K562 (cell line): Measurements from ENCODE around the gene INPP5D. TPM values are rescaled to one million over a fixed set of nuclear protein-coding genes. Genes with fewer than 3 reads are reported as not detected.

Source experiments
- ATAC-seq: fragments of 200-7000 bp; cut with Tn5 transposase; 3 replicates; pipeline ENCODE4 v1.9.1; 2020; ENCODE audit warnings: moderate library complexity
- BruUV-seq: library from RNA; stranded (reverse); fragments of 400-500 nt; replicated peaks from 2 replicates; lab custom pipeline; 2021; lab: Mats Ljungman, UMichigan
- CTCF ChIA-PET: fragments of 300-600 bp; formaldehyde crosslinking; extraction: SDS; loops from one replicate; lab custom pipeline; 2021; ENCODE audit warnings: low intra/inter-chr PET ratio; lab: Yijun Ruan, JAX
- POLR2A ChIA-PET: fragments of 300-600, 350-650 bp; sonication (Branson Sonifier 250); formaldehyde crosslinking; extraction: SDS; loops from one replicate; lab custom pipeline; 2021; ENCODE audit warnings: antibody characterized with exemption, inconsistent platforms; lab: Yijun Ruan, JAX
- DNase-seq, 4 experiments: peaks; one replicate each; pipeline versions ENCODE4 v3.0.0 to v3.0.0-alpha.2; 2011 to 2018; ENCODE audit warnings: low spot score in 3 of 4, mixed read lengths in 3 of 4; ENCODE audit errors: extremely low read depth in 1 of 4
- FAIRE-seq: peaks from 2 replicates; lab custom pipeline; 2011; peaks lifted over from hg19 to GRCh38; lab: Jason Lieb, UNC
- H2AFZ ChIP-seq: 2 replicates; pipeline ENCODE4 v1.6.0; 2011; ENCODE audit warnings: low read depth, low read length, control low read depth, inconsistent platforms
- H3K27ac ChIP-seq: fragments of 200-600 bp; 3 replicates; pipeline ENCODE4 v1.8.0; 2011; ENCODE audit warnings: low read depth, mild to moderate bottlenecking, control low read depth, inconsistent platforms, low read length, moderate library complexity, mixed read lengths; ENCODE audit errors: extremely low read depth
- H3K27me3 ChIP-seq, 2 experiments: fragments of 300-600 bp in 1 of 2; 2 replicates in 1 of 2; 3 replicates in 1 of 2; pipeline versions ENCODE4 v1.6.0 to v1.8.0; 2011; ENCODE audit warnings: inconsistent platforms in 2 of 2, low read length in 2 of 2, mild to moderate bottlenecking in 1 of 2, mixed read lengths in 1 of 2, moderate library complexity in 1 of 2; ENCODE audit not compliant: control insufficient read depth in 2 of 2, insufficient read depth in 2 of 2
- H3K36me3 ChIP-seq: fragments of 300-600 bp; 3 replicates; pipeline ENCODE4 v1.8.0; 2011; ENCODE audit warnings: mild to moderate bottlenecking, low read length, inconsistent platforms; ENCODE audit not compliant: control insufficient read depth, insufficient read depth
- H3K4me1 ChIP-seq, 2 experiments: fragments of 200-600 bp in 1 of 2; replicated peaks in 1 of 2; 2 replicates in 1 of 2; 3 replicates in 1 of 2; pipeline versions ENCODE4 v1.5.1 to v1.8.0; 2011; ENCODE audit warnings: inconsistent platforms in 2 of 2, low read length in 2 of 2, mild to moderate bottlenecking in 1 of 2, mixed read lengths in 1 of 2, moderate library complexity in 1 of 2; ENCODE audit not compliant: control insufficient read depth in 2 of 2, insufficient read depth in 2 of 2
- H3K4me2 ChIP-seq: 2 replicates; pipeline ENCODE4 v1.6.1; 2011; ENCODE audit warnings: low read length, control low read depth, inconsistent platforms, mixed read lengths; ENCODE audit not compliant: insufficient read depth
- H3K4me3 ChIP-seq: fragments of 200-600 bp; sonication (generic), shearing (Covaris generic); 2 replicates; pipeline ENCODE4 v1.5.1; 2016; ENCODE audit warnings: control low read depth, inconsistent platforms
- H3K79me2 ChIP-seq: fragments of 200-600 bp; 3 replicates; pipeline ENCODE4 v1.8.0; 2011; ENCODE audit warnings: low read length, inconsistent platforms; ENCODE audit not compliant: control insufficient read depth, insufficient read depth
- H3K9ac ChIP-seq, 2 experiments: 2 replicates each; pipeline versions ENCODE4 v1.6.0 to v1.6.1; 2011; ENCODE audit warnings: low read depth in 2 of 2, low read length in 2 of 2, control low read depth in 1 of 2, inconsistent platforms in 1 of 2, mild to moderate bottlenecking in 1 of 2, mixed read lengths in 1 of 2; ENCODE audit not compliant: insufficient read depth in 1 of 2
- H3K9me1 ChIP-seq: one replicate; pipeline ENCODE4 v1.6.0; 2011; ENCODE audit warnings: inconsistent platforms, mild to moderate bottlenecking, low read length, moderate library complexity; ENCODE audit not compliant: control insufficient read depth, insufficient read depth
- H3K9me3 ChIP-seq: replicated peaks from 2 replicates; pipeline ENCODE4 v1.5.1; 2011; ENCODE audit warnings: low read depth, low read length, inconsistent platforms; ENCODE audit not compliant: control insufficient read depth, insufficient read depth
- H4K20me1 ChIP-seq: replicated peaks from 2 replicates; pipeline ENCODE4 v1.6.1; 2011; ENCODE audit warnings: low read length, inconsistent platforms, mixed read lengths; ENCODE audit not compliant: control insufficient read depth, insufficient read depth
- CHD4 ChIP-seq: fragments of 200-600 bp; sonication (generic); IDR thresholded peaks from 3 replicates; pipeline ENCODE4 v1.6.1; 2012; ENCODE audit warnings: low read depth, mild to moderate bottlenecking, mixed read lengths, low read length, inconsistent platforms; ENCODE audit not compliant: insufficient read depth, insufficient replicate concordance, poor library complexity, severe bottlenecking
- COPS2 ChIP-seq: fragments of 450-650 bp; conservative IDR thresholded peaks from 2 replicates; pipeline ENCODE4 v1.6.1; 2016; ENCODE audit warnings: mild to moderate bottlenecking, moderate library complexity
- DMBX1 ChIP-seq: fragments of 250-450 bp; sonication (Bioruptor Pico); IDR thresholded peaks from 2 replicates; pipeline ENCODE4 v1.8.0; 2022; ENCODE audit warnings: inconsistent platforms, mild to moderate bottlenecking, moderate library complexity, borderline replicate concordance
- IRF2 ChIP-seq: sonication (generic); formaldehyde crosslinking; IDR thresholded peaks from 2 replicates; pipeline ENCODE4 v1.8.1; 2022; ENCODE audit warnings: mild to moderate bottlenecking, missing genetic modification reagents
- MAFF ChIP-seq: IDR thresholded peaks from 2 replicates; pipeline ENCODE4 v1.6.1; 2012; ENCODE audit warnings: low read length, improper control_type of control experiment
- MIER1 ChIP-seq: fragments of 450-650 bp; IDR thresholded peaks from 2 replicates; pipeline ENCODE4 v1.6.1; 2016; ENCODE audit warnings: antibody characterized with exemption, mild to moderate bottlenecking, low read depth
- MTA1 ChIP-seq: fragments of 450-650 bp; IDR thresholded peaks from 2 replicates; pipeline ENCODE4 v1.6.1; 2017; ENCODE audit warnings: borderline replicate concordance
- MYC ChIP-seq, 2 experiments: fragments of 250-450 bp in 1 of 2; sonication (Bioruptor Pico) in 1 of 2; IDR thresholded peaks; 2 replicates each; pipeline versions ENCODE4 v1.5.1 to v1.6.1; 2012 to 2021; ENCODE audit warnings: low read depth in 2 of 2, borderline replicate concordance in 1 of 2, improper control_type of control experiment in 1 of 2, low read length in 1 of 2, mild to moderate bottlenecking in 1 of 2, moderate library complexity in 1 of 2
- PURB ChIP-seq: sonication (generic); formaldehyde crosslinking; IDR thresholded peaks from 2 replicates; pipeline ENCODE4 v1.9.0; 2021; ENCODE audit warnings: low read depth, mild to moderate bottlenecking, missing genetic modification reagents
- RUNX1 ChIP-seq: sonication (generic); IDR thresholded peaks from 2 replicates; pipeline ENCODE4 v1.6.1; 2016; ENCODE audit warnings: antibody characterized with exemption, low read depth
- SETDB1 ChIP-seq: IDR thresholded peaks from one replicate; pipeline ENCODE4 v1.6.1; 2012; ENCODE audit warnings: low read length, control low read depth, inconsistent platforms
- SMAD3 ChIP-seq: fragments of 450-650 bp; formaldehyde crosslinking; conservative IDR thresholded peaks from 2 replicates; pipeline ENCODE4 v1.4.0; 2020; ENCODE audit warnings: mild to moderate bottlenecking
- TBL1XR1 ChIP-seq, 2 experiments: IDR thresholded peaks; 2 replicates each; pipeline ENCODE4 v1.6.1; 2012; ENCODE audit warnings: improper control_type of control experiment in 2 of 2, low read length in 2 of 2, mild to moderate bottlenecking in 1 of 2
- ZNF140 ChIP-seq: fragments of 250-450 bp; sonication (Bioruptor Pico); IDR thresholded peaks from 2 replicates; pipeline ENCODE4 v1.8.0; 2021; ENCODE audit warnings: moderate library complexity, mild to moderate bottlenecking, inconsistent platforms
- ZNF696 ChIP-seq: fragments of 250-450 bp; sonication (Bioruptor Pico); conservative IDR thresholded peaks from 2 replicates; pipeline ENCODE4 v1.4.0; 2020; ENCODE audit warnings: mild to moderate bottlenecking, moderate library complexity
- WGBS: fragments of 100-300 bp; shearing (Covaris generic); methylation state at CpG from one replicate; pipeline ENCODE4 v1.1.6; 2016; ENCODE audit warnings: low coverage, mixed read lengths; ENCODE audit not compliant: insufficient coverage; ENCODE audit errors: missing lambda C conversion rate; 5-methylcytosine and 5-hydroxymethylcytosine counted together
- in situ Hi-C: fragments of 300-500 bp; cut with MboI; formaldehyde crosslinking; loops from 4 replicates; pipeline ENCODE4 v1.15.0; 2018; ENCODE audit warnings: inconsistent platforms, mixed read lengths
- intact Hi-C: fragments of 100-400 bp; cut with micrococcal nuclease; formaldehyde crosslinking; loops from 2 replicates; pipeline ENCODE4 v1.14.2; 2022
- polyA plus RNA-seq, 8 experiments: library from polyadenylated mRNA; depleted of rRNA in 4 of 8; stranded (reverse) in 5 of 8; unstranded in 3 of 8; fragments of >200 nt; fragmentation: Nextera tagmentation in 2 of 8; fragmentation: Illumina TruSeq in 1 of 8; extraction: Ambion mirVana in 2 of 8; extraction: Trizol in 1 of 8; gene quantifications; 2 replicates each; pipeline versions ENCODE4 v1.2.1 to v1.2.3, GENCODE V29; 2011 to 2014; ENCODE audit warnings: inconsistent platforms in 1 of 8, missing spikeins in 1 of 8
- total RNA-seq, 7 experiments: library from RNA; depleted of rRNA in 6 of 7; stranded (reverse); fragments of >200 nt in 6 of 7; fragmentation: Illumina TruSeq in 2 of 7; extraction: Trizol in 2 of 7; gene quantifications; 2 replicates each; pipeline versions ENCODE4 v1.2.1 to v1.2.3, GENCODE V29; 2011 to 2021; ENCODE audit warnings: low replicate concordance in 1 of 7
- TF ChIP-seq, protein P1 (sequence below): IDR thresholded peaks from 3 replicates; pipeline ENCODE4 v1.6.1; 2011; ENCODE audit warnings: borderline replicate concordance, mild to moderate bottlenecking; ENCODE audit not compliant: insufficient read length, insufficient read depth
- TF ChIP-seq, protein P2 (sequence below): sonication (generic); formaldehyde crosslinking; IDR thresholded peaks from 2 replicates; pipeline ENCODE4 v1.8.0; 2022; ENCODE audit warnings: mild to moderate bottlenecking, missing genetic modification reagents

The INPP5D gene
- total and polyA plus RNA-seq, 9 of the 15 experiments (the other 6 are each of a cell fraction or from before 2014, with no cell fraction given): 0.55 to 6.2 (median 2.2) TPM

DNA sequence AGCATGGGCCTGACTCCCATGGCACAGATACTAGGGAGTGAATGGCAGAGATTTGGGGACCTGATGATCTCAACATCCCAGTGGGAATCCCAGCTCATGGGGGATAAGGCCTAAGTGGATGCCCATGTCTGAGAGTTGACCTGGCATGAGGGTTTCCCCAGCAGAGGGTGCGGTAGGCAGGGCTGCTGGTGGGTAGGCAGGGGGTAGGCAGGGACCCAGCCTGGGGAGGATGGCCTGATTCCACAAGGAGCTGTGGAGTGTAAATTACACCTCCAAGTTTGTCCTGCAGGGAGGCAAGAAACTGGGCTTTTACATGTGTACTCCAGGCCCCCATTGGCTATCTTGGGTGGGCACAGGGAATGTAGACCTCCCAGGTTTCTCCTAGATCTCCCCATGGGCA, 46.9 kb downstream of the INPP5D start:
- TF ChIP-seq RUNX1 (no peak), MAFF (no peak), PURB (CRISPR knock-in tag) (no peak), DMBX1 (CRISPR knock-in tag) (no peak), SETDB1 (no peak), CHD4 (no peak), COPS2 (no peak), MIER1 (no peak), ZNF140 (CRISPR knock-in tag) (no peak), MTA1 (no peak), MYC (IDR thresholded peaks at IDR 0.05; ENCODE audit: low read depth, low read length) (no peak), MYC (CRISPR knock-in tag; IDR thresholded peaks at IDR 0.05; ENCODE audit: borderline replicate concordance, low read depth) (no peak), IRF2 (CRISPR knock-in tag) (no peak), ZNF696 (CRISPR knock-in tag) (no peak), TBL1XR1 (IDR thresholded peaks at IDR 0.05; ENCODE audit: low read length in 2 of 2) (no peak), SMAD3 (CRISPR knock-in tag) (no peak)
- TF ChIP-seq, protein P1, sequence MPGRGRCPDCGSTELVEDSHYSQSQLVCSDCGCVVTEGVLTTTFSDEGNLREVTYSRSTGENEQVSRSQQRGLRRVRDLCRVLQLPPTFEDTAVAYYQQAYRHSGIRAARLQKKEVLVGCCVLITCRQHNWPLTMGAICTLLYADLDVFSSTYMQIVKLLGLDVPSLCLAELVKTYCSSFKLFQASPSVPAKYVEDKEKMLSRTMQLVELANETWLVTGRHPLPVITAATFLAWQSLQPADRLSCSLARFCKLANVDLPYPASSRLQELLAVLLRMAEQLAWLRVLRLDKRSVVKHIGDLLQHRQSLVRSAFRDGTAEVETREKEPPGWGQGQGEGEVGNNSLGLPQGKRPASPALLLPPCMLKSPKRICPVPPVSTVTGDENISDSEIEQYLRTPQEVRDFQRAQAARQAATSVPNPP: no peak
- TF ChIP-seq, protein P2, sequence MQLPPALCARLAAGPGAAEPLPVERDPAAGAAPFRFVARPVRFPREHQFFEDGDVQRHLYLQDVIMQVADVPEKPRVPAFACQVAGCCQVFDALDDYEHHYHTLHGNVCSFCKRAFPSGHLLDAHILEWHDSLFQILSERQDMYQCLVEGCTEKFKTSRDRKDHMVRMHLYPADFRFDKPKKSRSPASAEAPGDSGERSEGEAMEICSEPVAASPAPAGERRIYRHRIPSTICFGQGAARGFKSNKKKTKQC (CRISPR knock-in tag): no peak
- TF ChIP-seq, all 486 proteins: peak for 0
- ChIA-PET POLR2A (interaction anchor here (0.6 to 0.9 kb wide), 2 partner anchors 15 to 16 kb away, joined by 3 to 4 read pairs; no protein-coding TSS in a partner anchor), CTCF (no interaction called here)
- intact Hi-C loops: no loop called here
- Histone ChIP-seq H3K9ac (no peak overlapping the region), H3K27ac (no peak overlapping the region), H3K36me3 (no peaks in the 10 kb centered on the region), H3K9me1 (no peaks in the 10 kb centered on the region), H3K27me3 (no peaks in the 10 kb centered on the region), H4K20me1 (no peaks in the 10 kb centered on the region), H3K4me2 (no peak overlapping the region), H3K4me1 (peaks cover 0 to 6% of the 10 kb centered on the region in 2 experiments; a peak in 2 of 5 replicates), H3K79me2 (no peaks in the 10 kb centered on the region), H2AFZ (no peak overlapping the region), H3K9me3 (0 out of 2 replicates have a peak, but pooled peaks cover 2% of the 10 kb centered on the region), H3K4me3 (no peak overlapping the region)
- 18% methylated on average over 1 of the region's 1 CpG for WGBS
- ATAC-seq: no peak
- no TSS peak for BruUV-seq
- DNase-seq: no peak
- in situ Hi-C loops: no loop called here
- no peak for FAIRE-seq
